Lung (tissue), 12 donors: ENCODE results near the gene CCDC134. TPM values are rescaled to one million over a fixed set of nuclear protein-coding genes. Genes with fewer than 3 reads are reported as not detected.

Experiments
- ATAC-seq: fragments of 200-7000 bp; cut with Tn5 transposase; one replicate; pipeline ENCODE4 v1.9.1; 2020; ENCODE audit warnings: moderate number of reproducible peaks; ENCODE audit not compliant: insufficient read depth, low FRiP score
- DNase-seq, 3 donors: peaks; one replicate each; pipeline ENCODE4 v3.0.0-alpha.2; 2013 to 2017
- H3K27ac ChIP-seq, 2 donors: one replicate each; pipeline ENCODE4 v1.5.1; 2013; ENCODE audit warnings: mild to moderate bottlenecking in 2 of 2, moderate library complexity in 2 of 2, control low read depth in 1 of 2, inconsistent platforms in 1 of 2, low read depth in 1 of 2, low read length in 1 of 2
- H3K27me3 ChIP-seq, 3 donors: one replicate each; pipeline ENCODE4 v1.5.1; 2013; ENCODE audit warnings: low read length in 2 of 3; ENCODE audit not compliant: control insufficient read depth in 3 of 3, insufficient read depth in 3 of 3
- H3K36me3 ChIP-seq, 4 donors: one replicate each; pipeline ENCODE4 v1.5.1; 2013; ENCODE audit warnings: low read length in 4 of 4, mild to moderate bottlenecking in 1 of 4, moderate library complexity in 1 of 4; ENCODE audit not compliant: control insufficient read depth in 4 of 4, insufficient read depth in 4 of 4
- H3K4me1 ChIP-seq, 5 donors: one replicate each; pipeline ENCODE4 v1.5.1; 2013; ENCODE audit warnings: low read length in 5 of 5, mild to moderate bottlenecking in 2 of 5, moderate library complexity in 1 of 5; ENCODE audit not compliant: control insufficient read depth in 5 of 5, insufficient read depth in 5 of 5
- H3K4me3 ChIP-seq: one replicate; pipeline ENCODE4 v1.5.1; 2013; ENCODE audit warnings: mild to moderate bottlenecking, control low read depth, moderate library complexity
- H3K9ac ChIP-seq, 2 donors: one replicate each; pipeline ENCODE4 v1.5.1; 2013; ENCODE audit warnings: low read length in 2 of 2, control low read depth in 1 of 2; ENCODE audit not compliant: insufficient read depth in 1 of 2
- H3K9me3 ChIP-seq, 4 donors: one replicate each; pipeline ENCODE4 v1.5.1; 2013; ENCODE audit warnings: low read length in 3 of 4, mild to moderate bottlenecking in 1 of 4, moderate library complexity in 1 of 4; ENCODE audit not compliant: control insufficient read depth in 4 of 4, insufficient read depth in 3 of 4
- CTCF ChIP-seq: IDR thresholded peaks from 2 replicates; pipeline ENCODE4 v1.5.1; 2012; ENCODE audit warnings: mild to moderate bottlenecking; ENCODE audit errors: control extremely low read depth, extremely low read depth
- WGBS, 2 donors: extraction: QIAGEN DNeasy Blood & Tissue Kit; methylation state at CpG; one replicate each; pipeline ENCODE4 v1.1.7; 2013; 5-methylcytosine and 5-hydroxymethylcytosine counted together
- polyA plus RNA-seq, 2 donors: library from polyadenylated mRNA; stranded (reverse); fragments of 200-250 nt; gene quantifications; one replicate each; pipeline ENCODE4 v1.2.1, GENCODE V29; 2013
- total RNA-seq, 2 donors: library from RNA; depleted of rRNA in 1 of 2; stranded (reverse); fragments of >200 nt in 1 of 2; gene quantifications; one replicate each; pipeline ENCODE4 v1.2.1, GENCODE V29; 2014 to 2021
- donor health status: control.
- donor health status: control.
- donor health status: Bipolar disorder and iron deficiency.
- donor health status: healthy.
- donor health status: DM: yes; HTN: yes; CAD: no.

CCDC134 gene
- total and polyA plus RNA-seq, 4 donors = 2.5 to 10.6 (median 7.0) TPM

DNA sequence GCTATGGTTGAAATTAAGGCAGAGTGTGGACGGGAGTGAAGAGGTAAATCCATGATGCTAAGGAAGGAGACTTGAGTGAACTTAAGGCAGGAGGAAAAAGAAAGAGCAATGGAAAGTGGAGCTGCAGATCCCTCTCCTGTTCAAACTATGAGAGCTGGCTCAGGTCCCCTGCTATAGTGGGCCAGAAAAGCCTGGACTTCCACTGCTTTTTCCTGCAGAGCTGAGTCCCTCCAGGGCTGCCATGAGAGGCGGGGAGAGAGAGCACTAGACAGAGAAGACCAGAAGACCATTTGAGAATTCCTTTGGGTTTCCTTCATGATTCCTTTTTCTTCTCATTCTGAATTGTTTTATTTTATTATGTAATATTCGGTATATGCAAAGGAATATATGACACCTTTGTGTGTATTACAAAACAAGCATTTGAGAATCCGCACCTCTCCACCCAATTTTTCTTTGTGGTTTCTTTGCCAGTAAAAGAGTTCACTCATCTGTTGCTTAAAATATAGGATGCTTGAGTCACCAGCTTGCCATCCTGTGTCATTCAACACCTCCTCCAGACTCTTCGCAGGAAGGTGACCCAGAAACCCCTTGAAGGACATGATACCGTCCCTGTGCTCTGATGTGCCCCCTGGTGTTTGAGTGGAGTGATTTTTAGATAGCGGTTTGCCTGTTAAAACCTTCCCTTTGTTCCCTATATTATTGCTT is 56.8 kb downstream of the CCDC134 start:
- ATAC-seq = no peak
- peak in 2 of 3 donors; percentile 35 to 47 for DNase-seq
- Histone ChIP-seq H3K27me3 (no peaks in the 10 kb centered on the region), H3K4me1 (peaks cover 0 to 5% (median 0%) of the 10 kb centered on the region in 5 donors), H3K27ac (peak overlapping the region in 1 of 2 donors; percentile 71), H3K36me3 (peaks cover 0 to 2% (median 0%) of the 10 kb centered on the region in 4 donors), H3K9me3 (no peaks in the 10 kb centered on the region), H3K9ac (no peak overlapping the region), H3K4me3 (no peak overlapping the region)
- TF ChIP-seq CTCF = no peak
- 47 to 58% methylated on average over 7 of the region's 7 CpGs for WGBS, 2 donors

DNA sequence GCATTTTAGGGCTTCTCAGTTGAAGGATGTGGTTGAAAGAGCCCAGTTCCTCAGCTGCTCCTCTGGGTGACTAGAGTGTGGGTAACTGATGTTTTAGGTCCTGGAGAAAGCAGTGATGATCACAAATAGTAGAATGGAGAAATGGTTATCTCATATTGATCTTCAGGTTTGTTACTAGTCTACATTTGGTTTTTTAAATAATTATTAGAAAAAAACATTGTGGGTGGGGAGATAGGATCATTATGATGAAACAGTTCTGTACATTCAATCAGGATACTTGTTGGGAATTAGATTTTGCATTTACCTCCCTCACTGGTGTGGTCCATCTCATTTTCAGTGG is 57.4 kb downstream of the CCDC134 start:
- TF ChIP-seq CTCF = no peak
- peaks cover 0 to 2% (median 0%) of the 10 kb centered on the region in 4 donors for H3K36me3 ChIP-seq
- DNase-seq (no peak), ATAC-seq (no peak)
- H3K27me3 ChIP-seq = no peaks in the 10 kb centered on the region
- peaks cover 0 to 7% (median 3%) of the 10 kb centered on the region in 5 donors for H3K4me1 ChIP-seq
- peak overlapping the region in 1 of 2 donors; percentile 71 for H3K27ac ChIP-seq
- no peak overlapping the region for H3K9ac ChIP-seq
- H3K9me3 ChIP-seq = no peaks in the 10 kb centered on the region
- no peak overlapping the region for H3K4me3 ChIP-seq

DNA sequence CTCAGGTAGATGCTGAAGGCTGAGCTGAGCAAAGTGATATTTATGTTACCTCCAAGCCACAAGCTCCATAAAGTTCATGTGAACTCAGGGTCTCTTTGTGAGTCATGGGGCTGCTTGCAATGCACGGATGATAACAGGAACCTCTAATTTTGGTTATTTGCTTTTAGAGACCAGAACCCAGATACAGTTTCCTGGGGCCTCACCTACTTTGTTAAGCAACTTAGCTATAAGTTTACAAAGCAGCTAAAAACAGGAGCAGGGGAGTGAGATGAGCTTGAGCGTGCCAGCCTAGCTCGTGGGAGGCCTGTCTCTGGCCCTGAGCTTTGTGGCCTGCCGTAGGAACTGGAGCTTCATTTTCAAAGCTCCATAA is 61.7 kb downstream of the CCDC134 start:
- no peak for DNase-seq
- no peak for ATAC-seq
- H3K9me3 ChIP-seq = no peaks in the 10 kb centered on the region

More for the DNA sequence above, 61.7 kb downstream of the CCDC134 start:
- Histone ChIP-seq H3K36me3 (peaks cover 0 to 6% (median 2%) of the 10 kb centered on the region in 4 donors), H3K4me3 (no peak overlapping the region), H3K27ac (peak overlapping the region; percentile 47 to 85), H3K4me1 (peaks cover 0 to 8% (median 7%) of the 10 kb centered on the region in 5 donors), H3K9ac (no peak overlapping the region), H3K27me3 (no peaks in the 10 kb centered on the region)
- 33 to 51% methylated on average over 4 of the region's 4 CpGs for WGBS, 2 donors
- TF ChIP-seq CTCF = no peak
